Prostate gland (tissue), 2 donors: Measurements from ENCODE around the gene SH3PXD2A.

Experiments used
- POLR2A ChIP-seq: fragments of 450-650 bp; IDR thresholded peaks from one replicate; pipeline ENCODE4 v1.6.1; 2016; ENCODE audit warnings: antibody characterized with exemption, mild to moderate bottlenecking
- POLR2AphosphoS5 ChIP-seq: sonication (generic); formaldehyde crosslinking; IDR thresholded peaks from one replicate; pipeline ENCODE4 v1.6.1; 2017; ENCODE audit warnings: antibody characterized with exemption
- TF ChIP-seq, protein P1 (sequence below), 4 experiments: fragments of 200-600 bp in 2 of 4; fragments of 450-650 bp in 2 of 4; sonication (generic) in 2 of 4; IDR thresholded peaks; 1 replicate in 3 of 4; 2 replicates in 1 of 4; pipeline ENCODE4 v1.5.1; 2016 to 2019; ENCODE audit warnings: antibody characterized with exemption in 4 of 4, mild to moderate bottlenecking in 2 of 4, moderate library complexity in 2 of 4

- TF ChIP-seq, protein P1, sequence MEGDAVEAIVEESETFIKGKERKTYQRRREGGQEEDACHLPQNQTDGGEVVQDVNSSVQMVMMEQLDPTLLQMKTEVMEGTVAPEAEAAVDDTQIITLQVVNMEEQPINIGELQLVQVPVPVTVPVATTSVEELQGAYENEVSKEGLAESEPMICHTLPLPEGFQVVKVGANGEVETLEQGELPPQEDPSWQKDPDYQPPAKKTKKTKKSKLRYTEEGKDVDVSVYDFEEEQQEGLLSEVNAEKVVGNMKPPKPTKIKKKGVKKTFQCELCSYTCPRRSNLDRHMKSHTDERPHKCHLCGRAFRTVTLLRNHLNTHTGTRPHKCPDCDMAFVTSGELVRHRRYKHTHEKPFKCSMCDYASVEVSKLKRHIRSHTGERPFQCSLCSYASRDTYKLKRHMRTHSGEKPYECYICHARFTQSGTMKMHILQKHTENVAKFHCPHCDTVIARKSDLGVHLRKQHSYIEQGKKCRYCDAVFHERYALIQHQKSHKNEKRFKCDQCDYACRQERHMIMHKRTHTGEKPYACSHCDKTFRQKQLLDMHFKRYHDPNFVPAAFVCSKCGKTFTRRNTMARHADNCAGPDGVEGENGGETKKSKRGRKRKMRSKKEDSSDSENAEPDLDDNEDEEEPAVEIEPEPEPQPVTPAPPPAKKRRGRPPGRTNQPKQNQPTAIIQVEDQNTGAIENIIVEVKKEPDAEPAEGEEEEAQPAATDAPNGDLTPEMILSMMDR (IDR thresholded peaks at IDR 0.05): peak; percentile 52 to 86 (median 76)
- peak; percentile 74 for TF ChIP-seq POLR2AphosphoS5
- TF ChIP-seq POLR2A: no peak
These were observed 256.7 kb downstream of the SH3PXD2A start for GRCh38 chr10:103598654-103599115.
